Activated T-cell treated with anti-CD3 and anti-CD28 coated beads, Interleukin-2, amount 50 U/mL, for 72 hours (primary cell): Measurements from ENCODE around the gene CRYGS. TPM values are rescaled to one million over a fixed set of nuclear protein-coding genes. Genes with fewer than 3 reads are reported as not detected.
"Not testable (repeated sequence)": the region's sequence is repeated elsewhere in the genome, so short reads cannot be mapped to it uniquely, and the experiment has no call there.

Experiments
- ATAC-seq, 2 donors: fragments of 150-1000 bp; cut with Tn5 transposase; replicated peaks in 1 of 2; 2 replicates each; pipeline ENCODE4 v1.10.0; 2021; ENCODE audit warnings: moderate library complexity in 2 of 2, mild to moderate bottlenecking in 1 of 2
- DNase-seq, 2 donors: peaks; one replicate each; pipeline ENCODE4 v3.0.0; 2021 to 2022; ENCODE audit warnings: mixed read lengths in 1 of 2
- H3K27ac Mint-ChIP-seq: one replicate; pipeline ENCODE4 v1.8.0; 2022; ENCODE audit warnings: mild to moderate bottlenecking, moderate library complexity, mixed read lengths
- H3K27me3 Mint-ChIP-seq: one replicate; pipeline ENCODE4 v1.8.0; 2022; ENCODE audit warnings: low read depth, mixed read lengths
- H3K36me3 Mint-ChIP-seq, 2 donors: one replicate each; pipeline ENCODE4 v1.8.0; 2022; ENCODE audit warnings: mixed read lengths in 2 of 2, mild to moderate bottlenecking in 1 of 2; ENCODE audit not compliant: insufficient read depth in 2 of 2
- H3K4me1 Mint-ChIP-seq: one replicate; pipeline ENCODE4 v1.8.0; 2022; ENCODE audit warnings: low read depth, mixed read lengths
- H3K4me3 Mint-ChIP-seq, 2 donors: one replicate each; pipeline ENCODE4 v1.8.0; 2022; ENCODE audit warnings: mild to moderate bottlenecking in 2 of 2, mixed read lengths in 2 of 2, moderate library complexity in 2 of 2
- H3K9me3 Mint-ChIP-seq, 2 donors: one replicate each; pipeline ENCODE4 v1.8.0; 2022; ENCODE audit warnings: mixed read lengths in 2 of 2
- total RNA-seq, 2 donors: library from RNA; stranded (reverse); gene quantifications; one replicate each; pipeline ENCODE4 v1.2.3, GENCODE V29; 2022

Gene CRYGS
- total RNA-seq, 2 donors from 2014 or later: 7.0 to 7.1 TPM

DNA sequence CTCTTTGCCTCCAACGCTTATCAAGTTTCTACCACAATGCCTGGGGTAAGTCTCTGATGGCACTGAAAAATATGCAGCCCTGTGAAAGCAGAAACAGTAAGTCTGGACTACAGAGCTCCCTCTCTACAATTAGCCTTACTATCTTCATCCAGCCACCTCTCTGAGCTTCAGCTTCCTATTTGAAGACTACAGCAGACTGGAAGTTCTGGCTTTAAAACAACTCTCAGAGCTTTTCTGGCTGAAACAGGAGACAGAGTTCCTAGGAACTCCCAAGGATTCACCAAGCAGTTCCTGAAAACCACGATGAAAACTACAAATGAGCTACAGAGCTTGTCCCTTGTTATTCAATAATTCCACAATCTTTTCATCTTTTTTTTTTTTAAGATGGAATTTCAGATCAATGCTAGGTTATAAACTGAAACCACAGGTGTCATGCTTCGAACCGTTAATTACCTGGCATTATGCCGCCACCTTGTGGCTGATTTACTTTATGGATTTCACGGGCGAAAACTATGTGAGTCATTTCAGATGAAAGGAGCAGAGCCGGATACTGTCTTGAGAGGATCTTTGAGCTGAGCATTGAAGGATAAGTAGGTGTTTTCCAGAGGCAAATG, 3.9 kb downstream of the CRYGS start:
- H3K27me3 Mint-ChIP-seq: no peaks in the 10 kb centered on the region
- peak overlapping the region; percentile 43 to 58 for H3K4me3 Mint-ChIP-seq
- peak; percentile 57 to 67 for ATAC-seq
- no peaks in the 10 kb centered on the region for H3K9me3 Mint-ChIP-seq
- no peaks in the 10 kb centered on the region for H3K36me3 Mint-ChIP-seq
- peak overlapping the region; percentile 7 for H3K27ac Mint-ChIP-seq
- peak; percentile 80 to 86 for DNase-seq
- peaks cover 63% of the 10 kb centered on the region for H3K4me1 Mint-ChIP-seq

DNA sequence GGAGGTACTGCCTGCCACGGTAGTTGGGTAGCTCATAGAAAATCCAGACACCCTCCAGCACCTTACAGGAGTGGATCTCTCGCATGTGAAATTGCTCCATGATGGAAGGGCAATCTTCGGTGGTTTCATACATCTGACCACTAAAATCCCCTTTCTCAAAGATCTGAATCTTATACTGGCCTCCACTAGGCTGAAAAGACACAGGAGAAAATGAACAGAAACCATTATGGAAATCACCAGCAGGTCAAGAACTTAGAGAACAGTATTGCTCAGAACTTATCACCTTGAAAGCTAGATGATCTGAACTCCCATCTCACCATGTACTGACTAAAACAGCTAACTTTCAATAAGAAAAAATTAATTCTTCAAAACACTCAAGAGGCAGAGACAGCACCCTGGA, 5.4 kb downstream of the CRYGS start:
- DNase-seq (no peak), ATAC-seq (peak; percentile 18 to 25)
- H3K36me3 Mint-ChIP-seq: no peaks in the 10 kb centered on the region
- H3K27ac Mint-ChIP-seq: peak overlapping the region; percentile 3
- H3K4me1 Mint-ChIP-seq: peaks cover 79% of the 10 kb centered on the region
- peak overlapping the region; percentile 4 to 27 for H3K4me3 Mint-ChIP-seq
- H3K27me3 Mint-ChIP-seq: no peaks in the 10 kb centered on the region
- H3K9me3 Mint-ChIP-seq: no peaks in the 10 kb centered on the region

DNA sequence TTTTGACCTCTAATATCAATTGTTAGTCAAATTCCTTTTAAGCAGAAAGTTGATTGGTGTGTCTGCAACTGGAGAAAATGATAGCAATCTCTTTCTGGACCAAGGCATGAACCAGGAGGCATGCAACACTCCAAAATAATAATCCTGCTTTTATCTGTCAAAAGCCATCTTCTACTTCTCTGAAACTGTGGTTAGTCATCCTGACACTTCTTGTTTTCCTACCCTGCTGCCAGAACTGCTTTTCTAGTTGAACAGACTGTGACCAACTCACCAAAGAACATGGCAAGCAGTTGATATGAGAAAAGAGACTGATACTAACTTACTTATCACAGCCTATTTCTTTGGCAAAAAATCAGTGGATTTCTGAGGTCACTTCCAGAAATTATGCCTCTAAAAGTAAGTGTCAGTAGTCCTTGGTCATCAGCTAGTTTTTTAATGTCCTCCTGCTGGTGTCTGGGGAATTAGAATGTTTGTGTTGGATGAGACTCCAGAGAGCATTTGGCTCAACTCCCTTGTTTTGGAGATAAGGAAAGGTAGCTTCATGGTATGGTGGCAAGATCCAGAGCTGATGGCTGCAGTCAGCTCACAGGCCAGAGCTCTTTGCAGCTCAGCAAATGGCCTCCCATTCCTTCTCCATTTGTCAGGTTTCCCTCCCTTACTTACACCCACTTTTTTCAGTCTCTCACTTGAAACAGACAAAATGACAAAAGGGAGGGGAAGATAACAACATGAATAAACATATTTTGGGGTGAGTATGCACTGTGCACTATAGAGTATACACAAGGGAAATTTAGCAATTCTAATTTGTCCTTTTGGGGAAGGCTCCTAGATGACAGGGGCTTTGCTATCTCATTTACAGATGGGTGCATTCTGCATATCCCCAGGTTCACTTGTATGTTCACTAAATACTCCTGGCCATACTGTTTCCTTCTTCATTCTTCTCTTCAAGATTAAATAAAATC, 7.0 kb downstream of the CRYGS start:
- H3K4me1 Mint-ChIP-seq: peaks cover 94% of the 10 kb centered on the region
- H3K27ac Mint-ChIP-seq: peak overlapping the region; percentile 65
- no peaks in the 10 kb centered on the region for H3K36me3 Mint-ChIP-seq
- no peaks in the 10 kb centered on the region for H3K27me3 Mint-ChIP-seq
- ATAC-seq: peak in 1 of 2 donors; percentile 8
- no peak for DNase-seq
- peak overlapping the region; percentile 42 to 47 for H3K4me3 Mint-ChIP-seq
- H3K9me3 Mint-ChIP-seq: no peaks in the 10 kb centered on the region

DNA sequence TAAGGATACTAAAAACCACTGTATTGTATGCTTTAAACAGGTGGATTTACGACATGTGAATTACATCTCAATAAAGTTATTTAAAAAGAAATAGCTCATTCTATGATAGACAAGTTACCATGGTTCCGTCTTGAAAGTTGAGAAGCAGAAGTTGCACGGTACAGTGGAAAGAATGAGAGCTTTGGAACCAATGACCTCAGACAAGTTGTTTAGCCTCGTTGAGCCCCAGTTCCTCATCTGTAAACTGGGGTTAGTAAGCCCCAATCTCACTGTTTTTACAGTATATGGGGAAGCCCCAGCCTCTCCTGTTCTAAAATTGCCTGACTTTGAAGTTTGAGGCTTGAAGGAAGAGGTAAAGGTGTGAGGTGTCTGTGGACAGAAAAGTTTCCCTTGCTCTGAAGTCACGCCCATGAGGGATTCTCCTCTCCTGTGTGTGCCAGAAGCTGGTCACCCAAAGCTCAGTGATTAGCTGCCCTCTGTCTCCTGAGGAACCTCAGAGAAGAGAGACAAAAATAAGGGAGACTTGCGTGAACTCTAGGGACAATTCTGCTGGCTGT, 10.0 kb downstream of the CRYGS start:
- peak; percentile 83 to 85 for ATAC-seq
- Mint-ChIP-seq H3K36me3 (peaks cover 0 to 4% of the 10 kb centered on the region in 2 donors), H3K27ac (peak overlapping the region; percentile 94), H3K4me3 (peak overlapping the region; percentile 86 to 88), H3K27me3 (no peaks in the 10 kb centered on the region), H3K9me3 (no peaks in the 10 kb centered on the region), H3K4me1 (peaks cover 97% of the 10 kb centered on the region)
- DNase-seq: peak; percentile 65 to 78

DNA sequence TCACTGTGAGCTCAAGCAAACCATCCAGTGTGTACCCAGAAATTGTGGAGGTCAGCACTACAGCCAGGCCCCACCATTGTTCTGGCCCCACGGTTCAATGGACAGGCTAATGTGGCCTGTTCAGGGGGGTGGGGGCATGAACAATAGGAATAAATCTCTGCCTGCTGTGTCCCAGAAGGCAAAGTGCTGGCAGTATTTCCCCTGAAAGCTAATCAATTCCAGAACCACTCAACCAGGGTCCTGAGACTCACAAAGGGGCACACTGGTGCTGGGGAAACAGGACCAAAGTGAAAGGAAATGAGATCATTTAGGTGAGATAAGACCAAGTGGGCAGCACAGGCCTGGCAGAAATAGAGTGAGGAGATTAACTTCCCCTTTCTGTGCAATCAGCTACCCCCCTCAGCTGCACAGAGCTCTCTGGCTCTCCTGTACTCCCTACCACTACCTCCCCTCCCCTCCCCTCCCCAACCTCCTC, 11.5 kb downstream of the CRYGS start:
- ATAC-seq (no peak), DNase-seq (no peak)
- H3K4me3 Mint-ChIP-seq: no peak overlapping the region
- H3K9me3 Mint-ChIP-seq: peaks cover 0 to 1% of the 10 kb centered on the region in 2 donors
- H3K36me3 Mint-ChIP-seq: peaks cover 6 to 10% of the 10 kb centered on the region in 2 donors
- no peaks in the 10 kb centered on the region for H3K27me3 Mint-ChIP-seq
- H3K27ac Mint-ChIP-seq: no peak overlapping the region
- H3K4me1 Mint-ChIP-seq: peaks cover 96% of the 10 kb centered on the region

DNA sequence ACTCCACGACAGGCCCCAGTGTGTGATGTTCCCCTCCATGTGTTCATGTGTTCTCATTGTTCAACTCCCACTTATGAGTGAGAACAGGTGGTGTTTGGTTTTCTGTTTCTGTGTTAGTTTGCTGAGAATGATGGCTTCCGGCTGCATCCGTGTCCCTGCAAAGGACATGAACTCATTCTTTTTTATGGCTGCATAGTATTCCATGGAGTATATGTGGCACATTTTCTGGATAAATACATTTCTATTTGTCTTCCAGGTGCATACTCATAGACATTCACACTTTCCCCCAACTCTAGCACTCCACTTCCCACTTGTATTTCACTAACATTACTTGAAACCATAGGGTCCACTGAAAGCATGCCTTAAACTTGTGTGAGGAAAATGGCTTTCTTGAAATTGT, 12.5 kb downstream of the CRYGS start:
- not testable (repeated sequence) for H3K27me3 Mint-ChIP-seq, H3K4me3 Mint-ChIP-seq, H3K9me3 Mint-ChIP-seq, DNase-seq, H3K27ac Mint-ChIP-seq, ATAC-seq
- Mint-ChIP-seq H3K4me1 (peaks cover 93% of the 10 kb centered on the region), H3K36me3 (peaks cover 6 to 11% of the 10 kb centered on the region in 2 donors)

DNA sequence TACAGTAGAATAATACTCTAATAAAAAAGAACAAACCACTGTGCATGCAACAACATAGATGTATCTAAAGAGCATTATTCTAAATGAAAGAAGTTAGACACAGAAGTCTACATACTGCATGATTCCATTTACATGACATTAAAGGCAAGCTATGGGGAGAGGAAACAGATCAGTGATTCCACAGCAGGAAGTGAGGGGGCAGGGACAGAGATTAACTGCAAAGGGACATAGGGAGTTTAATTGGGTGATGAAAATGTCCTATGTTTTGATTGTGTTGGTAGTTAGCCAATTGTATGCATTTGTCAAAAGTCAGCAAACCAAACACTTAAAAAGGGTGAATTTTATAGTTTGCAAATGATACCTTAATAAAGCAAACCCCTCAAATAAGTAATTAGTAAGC, 13.8 kb downstream of the CRYGS start:
- peaks cover 85% of the 10 kb centered on the region for H3K4me1 Mint-ChIP-seq

DNA sequence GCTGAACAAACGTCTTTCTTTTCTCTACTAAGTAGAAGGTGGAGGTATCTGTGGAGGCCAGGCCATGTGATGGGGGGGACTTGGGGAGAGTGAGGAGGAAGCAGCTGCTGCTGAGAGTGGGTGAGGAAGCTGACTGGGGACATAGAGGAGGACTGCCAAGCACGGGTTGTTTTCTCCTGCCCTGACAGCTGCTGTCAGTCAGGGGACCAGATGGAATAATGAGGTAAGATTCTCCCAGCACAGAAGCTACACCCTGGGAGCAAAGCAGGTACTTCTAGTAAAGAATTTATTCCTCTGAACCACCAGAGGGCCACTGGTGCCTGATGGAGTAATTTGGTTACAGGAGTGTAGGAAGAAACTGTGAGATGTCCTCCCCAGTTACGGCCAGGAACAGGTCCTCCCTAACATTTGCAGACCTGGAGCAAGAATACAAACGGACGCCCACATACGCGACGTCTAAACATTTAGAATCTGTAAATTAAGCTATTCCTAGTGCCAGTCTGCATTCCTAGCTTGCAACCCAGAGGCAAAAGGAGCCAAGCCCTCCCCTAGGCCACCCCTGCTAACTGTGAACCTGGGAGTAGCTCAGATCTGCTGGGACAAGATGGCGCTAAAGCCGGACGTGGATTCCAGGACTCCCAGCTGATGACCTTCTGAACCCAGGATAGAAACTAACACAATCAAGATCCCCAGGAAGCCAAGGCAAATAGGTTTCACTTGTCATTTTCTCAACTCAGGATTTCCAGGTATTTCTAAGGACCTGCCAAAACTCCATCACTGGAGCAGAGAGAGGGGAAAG, 14.8 kb downstream of the CRYGS start:
- Mint-ChIP-seq H3K4me3 (no peak overlapping the region), H3K9me3 (peaks cover 0 to 1% of the 10 kb centered on the region in 2 donors), H3K4me1 (peaks cover 75% of the 10 kb centered on the region), H3K27me3 (no peaks in the 10 kb centered on the region), H3K27ac (no peak overlapping the region), H3K36me3 (peaks cover 6 to 11% of the 10 kb centered on the region in 2 donors)
- ATAC-seq (no peak), DNase-seq (no peak)

More for the DNA sequence above, 13.8 kb downstream of the CRYGS start:
- no peak for ATAC-seq
- H3K27me3 Mint-ChIP-seq: no peaks in the 10 kb centered on the region
- H3K4me3 Mint-ChIP-seq: no peak overlapping the region
- no peak overlapping the region for H3K27ac Mint-ChIP-seq
- H3K9me3 Mint-ChIP-seq: peaks cover 0 to 1% of the 10 kb centered on the region in 2 donors
- no peak for DNase-seq
- H3K36me3 Mint-ChIP-seq: peaks cover 6 to 11% of the 10 kb centered on the region in 2 donors

DNA sequence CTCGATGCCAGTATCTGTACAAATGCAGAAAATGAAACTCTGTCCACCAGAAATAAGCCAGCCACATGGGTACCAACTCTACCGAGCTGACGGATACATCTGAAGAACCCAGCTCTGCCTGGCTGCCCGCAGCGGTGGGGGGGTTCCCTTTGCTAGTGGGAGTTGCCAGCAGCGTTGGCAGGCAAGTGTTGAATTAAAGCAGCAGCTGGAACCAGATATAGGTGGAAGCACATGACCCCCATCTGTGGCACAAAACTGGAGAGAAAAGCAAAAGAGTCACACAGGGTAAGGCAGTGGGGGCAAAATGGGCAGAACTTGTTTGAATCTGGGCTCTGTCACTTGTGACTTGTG, 17.9 kb downstream of the CRYGS start:
- peak in 1 of 2 donors; percentile 43 for ATAC-seq
- Mint-ChIP-seq H3K36me3 (peaks cover 6 to 9% of the 10 kb centered on the region in 2 donors), H3K27me3 (no peaks in the 10 kb centered on the region), H3K4me1 (peaks cover 71% of the 10 kb centered on the region), H3K4me3 (no peak overlapping the region), H3K27ac (no peak overlapping the region), H3K9me3 (peaks cover 0 to 3% of the 10 kb centered on the region in 2 donors)
- DNase-seq: peak in 1 of 2 donors; percentile 60

DNA sequence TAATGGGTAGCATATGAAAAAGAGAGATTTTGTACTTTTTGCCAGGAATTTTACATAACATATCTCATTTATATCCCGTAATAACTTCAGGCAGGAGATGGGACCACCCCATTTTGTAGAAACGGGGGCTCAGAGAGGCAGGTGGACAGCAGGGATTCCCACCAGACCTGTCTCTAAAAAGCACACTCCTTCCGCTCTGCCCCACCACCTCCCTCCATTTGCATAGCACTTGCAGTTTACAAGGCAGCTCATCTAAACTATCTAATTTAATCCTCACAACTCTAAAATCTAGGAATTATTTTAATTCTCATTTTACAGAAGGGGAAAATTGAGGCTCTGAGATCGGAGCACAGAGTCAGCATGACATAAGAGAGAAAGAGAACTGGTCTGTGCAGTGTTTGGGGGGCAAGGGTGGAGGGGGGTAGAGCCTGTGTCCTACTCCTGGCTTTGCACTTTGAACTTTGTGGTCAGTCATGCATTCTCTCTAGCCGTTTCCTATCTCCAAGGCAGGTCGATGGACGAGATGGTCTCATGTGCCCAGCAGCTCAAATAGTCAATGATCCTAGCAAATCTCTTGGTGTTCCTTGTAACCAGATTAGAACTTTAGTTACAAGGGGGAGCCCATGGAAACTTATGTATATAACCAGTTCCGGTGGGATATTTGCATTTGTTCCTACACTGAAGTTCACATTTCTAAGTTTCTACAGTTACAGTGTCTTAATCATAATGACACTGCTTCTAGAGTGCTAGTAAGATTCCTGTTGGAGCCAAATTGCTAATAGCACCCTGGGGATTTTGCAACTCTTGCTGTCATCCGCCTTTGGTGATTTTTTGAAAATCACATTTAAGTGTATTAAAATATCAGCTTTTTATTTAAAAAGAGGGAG, 18.6 kb downstream of the CRYGS start:
- Mint-ChIP-seq H3K4me3 (no peak overlapping the region), H3K27ac (no peak overlapping the region), H3K27me3 (no peaks in the 10 kb centered on the region), H3K9me3 (peaks cover 0 to 3% of the 10 kb centered on the region in 2 donors), H3K4me1 (peaks cover 73% of the 10 kb centered on the region), H3K36me3 (peaks cover 6 to 9% of the 10 kb centered on the region in 2 donors)
- DNase-seq (no peak), ATAC-seq (no peak)

DNA sequence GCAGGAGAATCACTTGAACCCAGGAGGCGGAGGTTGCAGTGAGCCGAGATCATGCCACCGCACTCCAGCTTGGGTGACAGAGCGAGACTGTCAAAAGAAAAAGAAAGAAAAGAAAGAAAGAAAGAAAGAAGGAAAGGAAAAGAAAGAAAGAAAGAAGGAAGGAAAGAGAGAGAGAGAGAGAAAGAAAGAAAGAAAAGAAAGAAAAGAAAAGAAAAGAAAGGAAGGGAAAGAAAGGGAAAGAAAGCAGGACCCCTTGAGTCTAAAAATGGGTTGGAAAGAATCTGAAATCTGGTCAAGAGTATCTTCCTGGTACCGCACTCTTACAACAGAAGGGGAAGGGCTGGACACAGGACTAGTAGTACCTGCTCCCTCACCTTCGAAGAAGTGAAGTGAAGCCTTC, 19.6 kb downstream of the CRYGS start:
- Mint-ChIP-seq H3K4me3 (no peak overlapping the region), H3K27ac (no peak overlapping the region), H3K4me1 (peaks cover 73% of the 10 kb centered on the region), H3K27me3 (no peaks in the 10 kb centered on the region), H3K9me3 (peaks cover 0 to 3% of the 10 kb centered on the region in 2 donors), H3K36me3 (peaks cover 6 to 9% of the 10 kb centered on the region in 2 donors)
- DNase-seq (no peak), ATAC-seq (no peak)

DNA sequence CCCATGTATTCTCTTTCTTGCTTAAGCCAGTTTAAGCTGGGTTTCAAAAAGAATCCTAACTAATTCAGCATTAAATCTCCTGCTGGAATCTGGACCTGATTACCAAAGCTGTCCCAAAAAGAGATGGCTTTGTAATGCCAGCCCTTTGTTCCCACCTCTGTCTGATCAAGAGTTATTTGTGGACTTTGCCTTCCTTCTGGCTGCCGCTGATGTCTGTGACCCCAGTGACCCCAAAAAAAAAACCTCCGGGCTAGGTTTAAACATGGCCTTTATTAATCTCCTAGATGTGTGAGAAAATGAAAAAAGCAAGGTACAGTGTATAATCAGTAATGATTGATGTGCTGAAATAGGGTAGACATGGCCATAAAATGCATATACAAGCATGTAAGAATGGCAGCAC, 20.7 kb downstream of the CRYGS start:
- Mint-ChIP-seq H3K9me3 (peaks cover 0 to 1% of the 10 kb centered on the region in 2 donors), H3K4me1 (peaks cover 73% of the 10 kb centered on the region), H3K4me3 (no peak overlapping the region), H3K27me3 (no peaks in the 10 kb centered on the region), H3K27ac (no peak overlapping the region), H3K36me3 (peaks cover 2 to 9% of the 10 kb centered on the region in 2 donors)
- DNase-seq (no peak), ATAC-seq (no peak)
